ENCODE data around the gene GATA3. TPM values are rescaled to one million over a fixed set of nuclear protein-coding genes. Genes with fewer than 3 reads are reported as not detected.

Gene GATA3
- total RNA-seq, 1 donor from 2014 or later = 17.6 TPM

GRCh38 chr10:8035006-8035640 lies 19.4 kb upstream of the GATA3 start:
- Histone ChIP-seq H3K27ac (ENCODE audit: low read depth, low read length) (no peak overlapping the region), H3K4me3 (ENCODE audit: insufficient read depth, low read depth, low read length) (no peak overlapping the region), H2AFZ (ENCODE audit: low read depth, low read length) (no peak overlapping the region), H3K27me3 (ENCODE audit: insufficient read depth, low read length) (peaks cover 77% of the 10 kb centered on the region), H4K20me1 (ENCODE audit: insufficient read depth, low read length) (peaks cover 6% of the 10 kb centered on the region), H3K79me2 (ENCODE audit: insufficient read depth, low read length) (no peaks in the 10 kb centered on the region), H3K9me3 (ENCODE audit: insufficient read depth, low read depth, low read length) (peaks cover 5% of the 10 kb centered on the region), H3K9ac (ENCODE audit: low read length) (no peak overlapping the region), H3K36me3 (ENCODE audit: insufficient read depth, low read length) (no peaks in the 10 kb centered on the region), H3K4me2 (ENCODE audit: low read length) (peak overlapping the region; percentile 69), H3K4me1 (ENCODE audit: insufficient read depth, low read length) (peaks cover 6% of the 10 kb centered on the region)
- Mint-ChIP-seq H3K36me3 (ENCODE audit: low read depth, unreplicated experiment) (no peaks in the 10 kb centered on the region), H3K27me3 (ENCODE audit: low read depth, unreplicated experiment) (peaks cover 77% of the 10 kb centered on the region), H3K9me3 (ENCODE audit: unreplicated experiment) (peaks cover 21% of the 10 kb centered on the region), H3K4me3 (ENCODE audit: unreplicated experiment) (peak overlapping the region; percentile 22), H3K27ac (ENCODE audit: unreplicated experiment) (peak overlapping the region; percentile 58), H3K4me1 (ENCODE audit: low read depth, unreplicated experiment) (peaks cover 4% of the 10 kb centered on the region)
- no peak for FAIRE-seq
- TF ChIP-seq CTCF (IDR thresholded peaks at IDR 0.05; ENCODE audit: insufficient read depth, low read depth, low read length) (no peak), EZH2 (IDR thresholded peaks at IDR 0.05; ENCODE audit: insufficient read depth, low read length) (peak; percentile 92)
- peak; percentile 55 for DNase-seq (ENCODE audit: low read depth)

GRCh38 chr10:8035641-8036470 lies 18.6 kb upstream of the GATA3 start:
- Histone ChIP-seq H3K9ac (ENCODE audit: low read length) (no peak overlapping the region), H3K4me2 (ENCODE audit: low read length) (peak overlapping the region; percentile 69), H3K79me2 (ENCODE audit: insufficient read depth, low read length) (no peaks in the 10 kb centered on the region), H3K4me1 (ENCODE audit: insufficient read depth, low read length) (peaks cover 6% of the 10 kb centered on the region), H2AFZ (ENCODE audit: low read depth, low read length) (no peak overlapping the region), H3K4me3 (ENCODE audit: insufficient read depth, low read depth, low read length) (no peak overlapping the region), H3K27me3 (ENCODE audit: insufficient read depth, low read length) (peaks cover 84% of the 10 kb centered on the region), H4K20me1 (ENCODE audit: insufficient read depth, low read length) (peaks cover 6% of the 10 kb centered on the region), H3K27ac (ENCODE audit: low read depth, low read length) (no peak overlapping the region), H3K36me3 (ENCODE audit: insufficient read depth, low read length) (no peaks in the 10 kb centered on the region), H3K9me3 (ENCODE audit: insufficient read depth, low read depth, low read length) (peaks cover 5% of the 10 kb centered on the region)
- Mint-ChIP-seq H3K27me3 (ENCODE audit: low read depth, unreplicated experiment) (peaks cover 81% of the 10 kb centered on the region), H3K4me3 (ENCODE audit: unreplicated experiment) (peak overlapping the region; percentile 22), H3K27ac (ENCODE audit: unreplicated experiment) (peak overlapping the region; percentile 58), H3K4me1 (ENCODE audit: low read depth, unreplicated experiment) (peaks cover 4% of the 10 kb centered on the region), H3K9me3 (ENCODE audit: unreplicated experiment) (peaks cover 21% of the 10 kb centered on the region), H3K36me3 (ENCODE audit: low read depth, unreplicated experiment) (no peaks in the 10 kb centered on the region)
- TF ChIP-seq CTCF (IDR thresholded peaks at IDR 0.05; ENCODE audit: insufficient read depth, low read depth, low read length) = no peak
- TF ChIP-seq EZH2 (IDR thresholded peaks at IDR 0.05; ENCODE audit: insufficient read depth, low read length) = peak; percentile 88
- FAIRE-seq (no peak), DNase-seq (ENCODE audit: low read depth) (no peak)
